Measurements from ENCODE around the gene NFS1.

- TF ChIP-seq CTCF (IDR thresholded peaks at IDR 0.05) (no peak), POLR2A (IDR thresholded peaks at IDR 0.05) (no peak), POLR2AphosphoS5 (IDR thresholded peaks at IDR 0.05) (no peak)
Measured at GRCh38 chr20:35641743-35642142, 57.4 kb downstream of the NFS1 start.
